Bronchial epithelial cell (primary cell): ENCODE data around the gene PGA5. TPM values are rescaled to one million over a fixed set of nuclear protein-coding genes. Genes with fewer than 3 reads are reported as not detected.

Experiments
- DNase-seq: peaks from one replicate; pipeline ENCODE4 v3.0.0-alpha.2; 2010; ENCODE audit warnings: low read depth
- FAIRE-seq: peaks from 2 replicates; lab custom pipeline; 2011; peaks lifted over from hg19 to GRCh38; lab: Jason Lieb, UNC
- H3K27me3 ChIP-seq: 2 replicates; pipeline ENCODE4 v1.5.1; 2011; ENCODE audit warnings: low read length; ENCODE audit not compliant: control insufficient read depth, insufficient read depth
- H3K36me3 ChIP-seq: 2 replicates; pipeline ENCODE4 v1.5.1; 2011; ENCODE audit warnings: low read length; ENCODE audit not compliant: control insufficient read depth, insufficient read depth
- H3K4me3 ChIP-seq: 2 replicates; pipeline ENCODE4 v1.5.1; 2011; ENCODE audit warnings: mild to moderate bottlenecking, low read depth, low read length, control low read depth
- total RNA-seq: library from RNA; depleted of rRNA; stranded (reverse); fragments of >200 nt; gene quantifications from 2 replicates; pipeline ENCODE4 v1.2.1, GENCODE V29; 2014
- TF ChIP-seq, protein P1 (sequence below): IDR thresholded peaks from 2 replicates; pipeline ENCODE4 v1.5.1; 2011; ENCODE audit warnings: mild to moderate bottlenecking, moderate library complexity, low read length, control low read depth, inconsistent platforms; ENCODE audit not compliant: insufficient read depth, severe bottlenecking

PGA5 gene
- total RNA-seq, 1 donor from 2014 or later, result not detected

GRCh38 chr11:61293867-61294716 is 53.1 kb downstream of the PGA5 start:
- peak overlapping the region; percentile 54 for H3K4me3 ChIP-seq
- H3K27me3 ChIP-seq, result peaks cover 2% of the 10 kb centered on the region
- no peak for FAIRE-seq
- TF ChIP-seq, protein P1, sequence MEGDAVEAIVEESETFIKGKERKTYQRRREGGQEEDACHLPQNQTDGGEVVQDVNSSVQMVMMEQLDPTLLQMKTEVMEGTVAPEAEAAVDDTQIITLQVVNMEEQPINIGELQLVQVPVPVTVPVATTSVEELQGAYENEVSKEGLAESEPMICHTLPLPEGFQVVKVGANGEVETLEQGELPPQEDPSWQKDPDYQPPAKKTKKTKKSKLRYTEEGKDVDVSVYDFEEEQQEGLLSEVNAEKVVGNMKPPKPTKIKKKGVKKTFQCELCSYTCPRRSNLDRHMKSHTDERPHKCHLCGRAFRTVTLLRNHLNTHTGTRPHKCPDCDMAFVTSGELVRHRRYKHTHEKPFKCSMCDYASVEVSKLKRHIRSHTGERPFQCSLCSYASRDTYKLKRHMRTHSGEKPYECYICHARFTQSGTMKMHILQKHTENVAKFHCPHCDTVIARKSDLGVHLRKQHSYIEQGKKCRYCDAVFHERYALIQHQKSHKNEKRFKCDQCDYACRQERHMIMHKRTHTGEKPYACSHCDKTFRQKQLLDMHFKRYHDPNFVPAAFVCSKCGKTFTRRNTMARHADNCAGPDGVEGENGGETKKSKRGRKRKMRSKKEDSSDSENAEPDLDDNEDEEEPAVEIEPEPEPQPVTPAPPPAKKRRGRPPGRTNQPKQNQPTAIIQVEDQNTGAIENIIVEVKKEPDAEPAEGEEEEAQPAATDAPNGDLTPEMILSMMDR, result no peak
- peak; percentile 22 for DNase-seq
- no peaks in the 10 kb centered on the region for H3K36me3 ChIP-seq

- DNase-seq (peak; percentile 26), FAIRE-seq (no peak)
- Histone ChIP-seq H3K27me3 (peaks cover 2% of the 10 kb centered on the region), H3K36me3 (peaks cover 1% of the 10 kb centered on the region), H3K4me3 (peak within 1 kb of the TSS; percentile 54)
- TF ChIP-seq, protein P1, result peak; percentile 48
Measured at GRCh38 chr11:61294717-61295595, 54.0 kb downstream of the PGA5 start, which contains the start of gene VWCE. VWCE (minus strand) TSS chr11:61295316; CDS start chr11:61295037, 279 bp downstream.

DNA sequence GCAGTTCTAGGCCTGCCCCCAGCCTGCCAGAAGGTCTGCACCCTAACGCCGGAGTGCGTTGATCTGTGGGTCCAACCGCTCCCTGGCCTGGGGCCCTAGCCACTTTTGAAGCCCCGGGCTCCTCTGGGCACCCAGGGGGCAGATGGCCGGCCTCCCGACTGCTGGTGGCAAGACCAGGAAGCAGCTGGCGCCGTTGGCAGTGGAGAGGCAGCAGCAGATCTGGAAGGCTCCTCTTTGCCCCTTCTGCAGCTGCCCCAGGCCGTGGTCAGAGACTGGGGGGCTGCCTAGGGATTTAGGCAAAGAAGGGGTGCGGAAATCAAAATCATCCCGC is 54.6 kb downstream of the PGA5 start:
- TF ChIP-seq, protein P1, result no peak
- Histone ChIP-seq H3K27me3 (peaks cover 2% of the 10 kb centered on the region), H3K36me3 (peaks cover 7% of the 10 kb centered on the region), H3K4me3 (peak overlapping the region; percentile 54)
- no peak for FAIRE-seq
- DNase-seq, result no peak

- TF ChIP-seq, protein P1, result no peak
- peaks cover 13% of the 10 kb centered on the region for H3K36me3 ChIP-seq
- FAIRE-seq, result no peak
- peaks cover 2% of the 10 kb centered on the region for H3K27me3 ChIP-seq
- peak; percentile 55 for DNase-seq
- no peak overlapping the region for H3K4me3 ChIP-seq
Measured at GRCh38 chr11:61297341-61297740, 56.4 kb downstream of the PGA5 start.

DNA sequence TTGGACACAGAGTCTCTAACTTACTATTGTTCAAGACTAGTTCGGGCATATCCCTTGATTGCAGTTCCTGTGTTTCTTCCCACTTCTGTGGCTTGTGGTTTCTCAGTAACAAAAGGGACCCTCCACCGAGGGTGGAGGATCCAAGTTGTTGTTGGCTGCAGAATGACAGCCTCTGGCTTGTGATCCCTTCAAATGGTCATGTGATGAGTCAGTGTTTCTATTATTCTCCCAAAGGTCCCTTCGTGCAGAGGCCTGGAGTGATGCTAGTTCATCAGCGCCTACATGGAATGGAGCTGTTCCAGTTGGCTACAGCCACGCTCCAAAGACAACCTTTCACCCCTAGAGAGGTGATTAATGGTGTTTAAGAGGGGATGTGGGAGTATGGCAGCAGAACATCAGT is 56.8 kb downstream of the PGA5 start:
- no peak for FAIRE-seq
- peak; percentile 94 for DNase-seq
- Histone ChIP-seq H3K36me3 (peaks cover 17% of the 10 kb centered on the region), H3K27me3 (no peaks in the 10 kb centered on the region), H3K4me3 (no peak overlapping the region)
- TF ChIP-seq, protein P1, result no peak
